Right lobe of liver (tissue), 4 donors: ENCODE data around the gene KRTAP9-8.

Experiments used
- POLR2A ChIP-seq: fragments of 450-650 bp; IDR thresholded peaks from one replicate; pipeline ENCODE4 v1.6.1; 2017; ENCODE audit warnings: antibody characterized with exemption, mild to moderate bottlenecking
- TF ChIP-seq, protein P1 (sequence below), 4 donors: fragments of 200-600 bp in 3 of 4; fragments of 450-650 bp in 1 of 4; IDR thresholded peaks; one replicate each; pipeline versions ENCODE4 v1.5.1 to v1.8.0; 2016 to 2022; ENCODE audit warnings: antibody characterized with exemption in 4 of 4, mild to moderate bottlenecking in 2 of 4
- donor health status: DM: no; HTN: no; CAD: no.
- donor health status: DM: no; HTN: no; CAD: no.
- donor health status: DM: no; HTN: yes; CAD: no.

- TF ChIP-seq, protein P1, sequence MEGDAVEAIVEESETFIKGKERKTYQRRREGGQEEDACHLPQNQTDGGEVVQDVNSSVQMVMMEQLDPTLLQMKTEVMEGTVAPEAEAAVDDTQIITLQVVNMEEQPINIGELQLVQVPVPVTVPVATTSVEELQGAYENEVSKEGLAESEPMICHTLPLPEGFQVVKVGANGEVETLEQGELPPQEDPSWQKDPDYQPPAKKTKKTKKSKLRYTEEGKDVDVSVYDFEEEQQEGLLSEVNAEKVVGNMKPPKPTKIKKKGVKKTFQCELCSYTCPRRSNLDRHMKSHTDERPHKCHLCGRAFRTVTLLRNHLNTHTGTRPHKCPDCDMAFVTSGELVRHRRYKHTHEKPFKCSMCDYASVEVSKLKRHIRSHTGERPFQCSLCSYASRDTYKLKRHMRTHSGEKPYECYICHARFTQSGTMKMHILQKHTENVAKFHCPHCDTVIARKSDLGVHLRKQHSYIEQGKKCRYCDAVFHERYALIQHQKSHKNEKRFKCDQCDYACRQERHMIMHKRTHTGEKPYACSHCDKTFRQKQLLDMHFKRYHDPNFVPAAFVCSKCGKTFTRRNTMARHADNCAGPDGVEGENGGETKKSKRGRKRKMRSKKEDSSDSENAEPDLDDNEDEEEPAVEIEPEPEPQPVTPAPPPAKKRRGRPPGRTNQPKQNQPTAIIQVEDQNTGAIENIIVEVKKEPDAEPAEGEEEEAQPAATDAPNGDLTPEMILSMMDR (IDR thresholded peaks at IDR 0.05), result no peak
- no peak for TF ChIP-seq POLR2A
Measured at GRCh38 chr17:41284043-41284442, 46.2 kb downstream of the KRTAP9-8 start.
